ENCODE data around the gene POLD1. TPM values are rescaled to one million over a fixed set of nuclear protein-coding genes. Genes with fewer than 3 reads are reported as not detected.

Gene POLD1
- total and polyA plus RNA-seq, 2 of the 13 experiments (the other 11 are each of a cell fraction or from before 2014, with no cell fraction given) = 17.4 to 54.0 TPM

DNA sequence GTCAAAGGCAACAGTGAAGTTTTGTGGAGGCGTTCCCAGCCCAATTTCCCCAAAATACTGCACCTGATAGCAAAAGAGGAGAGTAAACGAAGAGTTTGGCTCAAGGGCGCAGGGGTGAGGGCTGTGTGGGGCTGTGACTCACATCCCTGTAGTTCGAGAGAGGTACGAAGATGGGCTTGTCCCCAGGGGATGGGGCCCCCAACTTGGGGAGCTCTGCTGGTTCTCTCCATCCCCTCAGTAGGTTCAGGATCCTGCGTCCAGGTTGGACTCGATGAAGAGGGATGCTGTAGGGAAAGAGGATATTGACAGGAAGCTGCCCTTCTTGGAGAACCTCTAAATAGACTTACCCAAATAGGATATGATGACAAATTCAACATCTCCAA lies 22.1 kb upstream of the POLD1 start (continued):
- TF ChIP-seq NAIF1 (CRISPR knock-in tag; IDR thresholded peaks at IDR 0.05; ENCODE audit: borderline replicate concordance) (no peak), SRSF9 (IDR thresholded peaks at IDR 0.05; ENCODE audit: borderline replicate concordance, insufficient read depth, low read depth, low read length, poor library complexity, severe bottlenecking) (no peak), ZNF746 (CRISPR knock-in tag; IDR thresholded peaks at IDR 0.05) (no peak)
- TF ChIP-seq, protein P1, sequence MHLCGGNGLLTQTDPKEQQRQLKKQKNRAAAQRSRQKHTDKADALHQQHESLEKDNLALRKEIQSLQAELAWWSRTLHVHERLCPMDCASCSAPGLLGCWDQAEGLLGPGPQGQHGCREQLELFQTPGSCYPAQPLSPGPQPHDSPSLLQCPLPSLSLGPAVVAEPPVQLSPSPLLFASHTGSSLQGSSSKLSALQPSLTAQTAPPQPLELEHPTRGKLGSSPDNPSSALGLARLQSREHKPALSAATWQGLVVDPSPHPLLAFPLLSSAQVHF (CRISPR knock-in tag; IDR thresholded peaks at IDR 0.05) = no peak
- TF ChIP-seq, protein P2, sequence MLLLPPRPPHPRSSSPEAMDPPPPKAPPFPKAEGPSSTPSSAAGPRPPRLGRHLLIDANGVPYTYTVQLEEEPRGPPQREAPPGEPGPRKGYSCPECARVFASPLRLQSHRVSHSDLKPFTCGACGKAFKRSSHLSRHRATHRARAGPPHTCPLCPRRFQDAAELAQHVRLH (CRISPR knock-in tag; IDR thresholded peaks at IDR 0.05; ENCODE audit: borderline replicate concordance, low read depth) = no peak

DNA sequence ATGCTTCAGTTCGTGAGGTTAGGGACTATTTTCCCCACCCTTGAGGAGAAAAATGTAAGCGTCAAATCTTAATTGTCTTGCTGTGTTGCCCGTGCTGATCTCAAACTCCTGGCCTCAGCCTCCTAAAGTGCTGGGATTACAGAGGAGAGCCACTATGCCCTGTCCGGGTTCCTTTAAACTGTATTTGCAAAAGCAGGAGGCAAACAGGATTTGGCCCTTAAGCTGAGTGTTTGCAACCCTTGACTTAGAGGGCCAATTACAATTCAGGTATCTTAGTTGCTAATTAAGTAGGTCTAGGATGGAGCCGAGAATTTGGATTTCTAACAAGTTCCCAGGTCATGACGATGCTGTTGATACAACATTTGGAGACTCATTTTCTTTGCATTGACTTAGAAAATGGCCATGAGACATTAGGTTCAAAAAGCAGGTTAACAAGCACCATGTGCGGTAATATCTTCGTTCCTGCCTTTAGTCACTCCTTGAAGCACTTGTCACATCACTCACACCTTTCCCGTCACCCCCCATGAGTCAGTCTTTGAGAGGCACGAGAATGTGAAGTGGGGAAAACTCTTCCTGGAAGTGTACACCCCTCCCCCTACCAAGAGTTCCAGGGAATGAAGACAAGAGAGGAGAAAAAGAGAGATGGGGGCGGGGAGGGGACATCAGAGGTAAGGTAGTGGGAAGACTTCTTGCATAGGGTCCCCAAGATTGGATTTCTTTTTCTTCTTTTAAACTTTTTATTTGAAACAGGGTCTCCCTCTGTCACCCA lies 21.3 kb upstream of the POLD1 start:
- BruUV-seq (replicated peaks) = no TSS peak
- CTCF ChIA-PET (ENCODE audit: low intra/inter-chr PET ratio, low total read pairs) = no interaction called here
- ATAC-seq (no peak), FAIRE-seq (no peak), DNase-seq (ENCODE audit: low spot score) (no peak)
- 0 out of 2 replicates have a peak, but pooled peaks cover 1% of the 10 kb centered on the region for H3K4me1 ChIP-seq (ENCODE audit: insufficient read depth, low read length)
- H3K4me3 ChIP-seq (replicated peaks in 1 of 3; ENCODE audit: insufficient read depth in 1 of 3, low read depth in 2 of 3, low read length in 3 of 3) = no peak overlapping the region
- in situ Hi-C loops (cut with HindIII; ENCODE audit: extremely low pct_ligation_motif_present, low pct_unique_long_range_greater_than_20kb) (loop anchor here (25.0 kb wide), 1 partner anchor 424 kb away; the partner anchor contains the start of gene ACP4), intact Hi-C loops (cut with micrococcal nuclease; ENCODE audit: unreplicated experiment) (no loop called here)
- no peaks in the 10 kb centered on the region for H3K79me2 ChIP-seq (ENCODE audit: insufficient read depth, low read length)
- POLR2A ChIA-PET = no interaction called here
- no peaks in the 10 kb centered on the region for H3K36me3 ChIP-seq (replicated peaks in 1 of 2; ENCODE audit: control insufficient read depth in 1 of 2, insufficient read depth in 2 of 2, low read length in 2 of 2)
- no peaks in the 10 kb centered on the region for H3K9me3 ChIP-seq (ENCODE audit: low read length)
- H3K9ac ChIP-seq (ENCODE audit: insufficient read depth, low read depth, low read length) = no peak overlapping the region
- H3K4me2 ChIP-seq (ENCODE audit: low read depth, low read length) = no peak overlapping the region
- H4K20me1 ChIP-seq (ENCODE audit: insufficient read depth, low read length) = no peaks in the 10 kb centered on the region
- H3K27me3 ChIP-seq (ENCODE audit: control insufficient read depth in 1 of 2, insufficient read depth in 2 of 2, low read length in 2 of 2) = no peaks in the 10 kb centered on the region
- no peak overlapping the region for H3K27ac ChIP-seq (ENCODE audit: extremely low read length, insufficient read depth, low read length)
- WGBS (ENCODE audit: low lambda C conversion rate) = 29% methylated on average over 11 of the region's 11 CpGs
- TF ChIP-seq ZZZ3 (CRISPR knock-in tag; IDR thresholded peaks at IDR 0.05; ENCODE audit: borderline replicate concordance) = no peak
- TF ChIP-seq ZSCAN21 (CRISPR knock-in tag; IDR thresholded peaks at IDR 0.05; ENCODE audit: borderline replicate concordance) = no peak
- no peak for TF ChIP-seq ZNF605 (CRISPR knock-in tag; IDR thresholded peaks at IDR 0.05)
- no peak for TF ChIP-seq SP1 (IDR thresholded peaks at IDR 0.05)
- no peak for TF ChIP-seq SP1 (CRISPR knock-in tag; IDR thresholded peaks at IDR 0.05)
- no peak for TF ChIP-seq MIER3 (CRISPR knock-in tag; IDR thresholded peaks at IDR 0.05; ENCODE audit: borderline replicate concordance)
- TF ChIP-seq ZNF274 (CRISPR knock-in tag; IDR thresholded peaks at IDR 0.05) = no peak
- no peak for TF ChIP-seq MAF1 (CRISPR knock-in tag; IDR thresholded peaks at IDR 0.05; ENCODE audit: borderline replicate concordance)
- no peak overlapping the region for H2AFZ ChIP-seq (ENCODE audit: low read length)

Data from HepG2 (cell line).